Neural cell (in vitro differentiated cells): ENCODE measurements around the gene SAPCD1. TPM values are rescaled to one million over a fixed set of nuclear protein-coding genes. Genes with fewer than 3 reads are reported as not detected.

Experiments
- H2AFZ ChIP-seq: fragments of 200-600, 300-800 bp; sonication (generic), shearing (Covaris generic); 2 replicates; pipeline ENCODE4 v1.6.0; 2014; ENCODE audit warnings: low read depth, mild to moderate bottlenecking, antibody characterized with exemption, low read length, moderate library complexity
- H3F3A ChIP-seq: fragments of 200-600 bp; shearing (Covaris generic); 2 replicates; pipeline ENCODE4 v1.6.1; 2016; ENCODE audit warnings: mild to moderate bottlenecking, moderate library complexity, mixed read lengths, antibody characterized with exemption, low read length; ENCODE audit not compliant: insufficient read depth, poor library complexity, severe bottlenecking
- H3K27ac ChIP-seq: fragments of 200-600, 300-800 bp; sonication (generic), shearing (Covaris generic); 2 replicates; pipeline ENCODE4 v1.5.1; 2014; ENCODE audit warnings: mild to moderate bottlenecking, low read length, moderate library complexity
- H3K27me3 ChIP-seq: fragments of 300-800, 200-600 bp; sonication (generic), shearing (Covaris generic); 2 replicates; pipeline ENCODE4 v1.6.0; 2014; ENCODE audit warnings: mild to moderate bottlenecking, low read depth, low read length, moderate library complexity; ENCODE audit not compliant: insufficient read depth
- H3K36me3 ChIP-seq: fragments of 300-800, 200-600 bp; sonication (generic), shearing (Covaris generic); 2 replicates; pipeline ENCODE4 v1.5.1; 2014; ENCODE audit warnings: mild to moderate bottlenecking, antibody characterized with exemption, low read length, moderate library complexity; ENCODE audit not compliant: insufficient read depth
- H3K4me2 ChIP-seq: fragments of 300-800, 200-600 bp; sonication (generic), shearing (Covaris generic); 2 replicates; pipeline ENCODE4 v1.6.0; 2014; ENCODE audit warnings: mild to moderate bottlenecking, low read length
- H3K4me3 ChIP-seq: fragments of 300-800, 200-600 bp; sonication (generic), shearing (Covaris generic); 2 replicates; pipeline ENCODE4 v1.5.1; 2014; ENCODE audit warnings: mild to moderate bottlenecking, low read length, moderate library complexity
- H3K79me2 ChIP-seq: fragments of 200-600 bp; shearing (Covaris generic); replicated peaks from 2 replicates; pipeline ENCODE4 v1.6.0; 2014; ENCODE audit warnings: mild to moderate bottlenecking, low read length, moderate library complexity; ENCODE audit not compliant: insufficient read depth
- H3K9ac ChIP-seq: fragments of 300-800, 200-600 bp; sonication (generic), shearing (Covaris generic); 2 replicates; pipeline ENCODE4 v1.6.1; 2016; ENCODE audit warnings: mild to moderate bottlenecking, low read length, mixed read lengths
- H3K9me2 ChIP-seq: fragments of 200-600 bp; shearing (Covaris generic); 2 replicates; pipeline ENCODE4 v1.6.1; 2016; ENCODE audit warnings: mild to moderate bottlenecking, low read length, mixed read lengths; ENCODE audit not compliant: insufficient read depth
- H3K9me3 ChIP-seq: fragments of 200-600, 300-800 bp; sonication (generic), shearing (Covaris generic); 2 replicates; pipeline ENCODE4 v1.6.1; 2016; ENCODE audit warnings: mild to moderate bottlenecking, mixed run types, low read length, moderate library complexity, mixed read lengths
- H4K20me1 ChIP-seq: fragments of 200-600 bp; shearing (Covaris generic); 2 replicates; pipeline ENCODE4 v1.6.1; 2016; ENCODE audit warnings: mild to moderate bottlenecking, mixed run types; ENCODE audit not compliant: insufficient read depth
- CTCF ChIP-seq: fragments of 450-650 bp; IDR thresholded peaks from 2 replicates; pipeline ENCODE4 v1.5.1; 2014; ENCODE audit warnings: antibody characterized with exemption, mild to moderate bottlenecking, moderate library complexity; ENCODE audit not compliant: poor library complexity, severe bottlenecking
- EP300 ChIP-seq: fragments of 450-650 bp; conservative IDR thresholded peaks from 2 replicates; pipeline ENCODE4 v1.6.1; 2014; ENCODE audit warnings: antibody characterized with exemption, mild to moderate bottlenecking, moderate library complexity; ENCODE audit not compliant: poor library complexity, severe bottlenecking
- EZH2 ChIP-seq: fragments of 200-600, 300-800 bp; shearing (Covaris generic), sonication (generic); IDR thresholded peaks from 2 replicates; pipeline ENCODE4 v1.6.1; 2014; ENCODE audit warnings: antibody characterized with exemption, low read length, borderline replicate concordance, mild to moderate bottlenecking; ENCODE audit not compliant: insufficient read depth, poor library complexity, severe bottlenecking
- MXI1 ChIP-seq: fragments of 450-650 bp; conservative IDR thresholded peaks from 2 replicates; pipeline ENCODE4 v1.6.1; 2014; ENCODE audit warnings: antibody characterized with exemption, mild to moderate bottlenecking; ENCODE audit not compliant: poor library complexity, severe bottlenecking
- POLR2AphosphoS5 ChIP-seq: IDR thresholded peaks from 2 replicates; pipeline ENCODE4 v1.6.1; 2012
- RAD21 ChIP-seq: fragments of 450-650 bp; conservative IDR thresholded peaks from 2 replicates; pipeline ENCODE4 v1.6.1; 2014; ENCODE audit warnings: antibody characterized with exemption, mild to moderate bottlenecking, moderate library complexity
- REST ChIP-seq: IDR thresholded peaks from 2 replicates; pipeline ENCODE4 v1.6.1; 2012; ENCODE audit warnings: borderline replicate concordance
- SMC3 ChIP-seq: fragments of 450-650 bp; conservative IDR thresholded peaks from 2 replicates; pipeline ENCODE4 v1.6.1; 2014; ENCODE audit warnings: antibody characterized with exemption, mild to moderate bottlenecking, moderate library complexity; ENCODE audit not compliant: poor library complexity
- TAF1 ChIP-seq: IDR thresholded peaks from 2 replicates; pipeline ENCODE4 v1.6.1; 2012; ENCODE audit warnings: low read depth
- polyA plus RNA-seq: library from polyadenylated mRNA; depleted of rRNA; stranded (reverse); fragments of >200 nt; gene quantifications from 2 replicates; pipeline ENCODE4 v1.2.3, GENCODE V29; 2014

SAPCD1 gene
- polyA plus RNA-seq, 1 donor from 2014 or later = not detected

GRCh38 chr6:31725502-31726350 is 36.7 kb upstream of the SAPCD1 start:
- no peaks in the 10 kb centered on the region for H3K36me3 ChIP-seq
- no peak overlapping the region for H3K27ac ChIP-seq
- peaks cover 22% of the 10 kb centered on the region for H3K79me2 ChIP-seq

More at GRCh38 chr6:31725502-31726350, 36.7 kb upstream of the SAPCD1 start:
- Histone ChIP-seq H2AFZ (no peak overlapping the region), H4K20me1 (no peaks in the 10 kb centered on the region), H3K9me3 (no peaks in the 10 kb centered on the region), H3K27me3 (no peaks in the 10 kb centered on the region), H3K4me3 (no peak overlapping the region), H3K9me2 (no peaks in the 10 kb centered on the region), H3K4me2 (no peak overlapping the region), H3K9ac (no peak overlapping the region), H3F3A (no peaks in the 10 kb centered on the region)
- TF ChIP-seq EZH2 = no peak
- TF ChIP-seq EP300 = no peak
- no peak for TF ChIP-seq REST
- no peak for TF ChIP-seq MXI1
- no peak for TF ChIP-seq POLR2AphosphoS5
- no peak for TF ChIP-seq TAF1
- TF ChIP-seq RAD21 = no peak
- TF ChIP-seq SMC3 = no peak
- TF ChIP-seq CTCF = no peak
